NCI-H1105 (cell line): Measurements from ENCODE around the gene FFAR4.

ENCODE experiments used
- DNase-seq: peaks from one replicate; lab custom pipeline; 2025; lab: John Stamatoyannopoulos, UW

The FFAR4 gene

GRCh38 chr10:93572606-93573005 is 6.1 kb downstream of the FFAR4 start:
- no peak for DNase-seq

DNA sequence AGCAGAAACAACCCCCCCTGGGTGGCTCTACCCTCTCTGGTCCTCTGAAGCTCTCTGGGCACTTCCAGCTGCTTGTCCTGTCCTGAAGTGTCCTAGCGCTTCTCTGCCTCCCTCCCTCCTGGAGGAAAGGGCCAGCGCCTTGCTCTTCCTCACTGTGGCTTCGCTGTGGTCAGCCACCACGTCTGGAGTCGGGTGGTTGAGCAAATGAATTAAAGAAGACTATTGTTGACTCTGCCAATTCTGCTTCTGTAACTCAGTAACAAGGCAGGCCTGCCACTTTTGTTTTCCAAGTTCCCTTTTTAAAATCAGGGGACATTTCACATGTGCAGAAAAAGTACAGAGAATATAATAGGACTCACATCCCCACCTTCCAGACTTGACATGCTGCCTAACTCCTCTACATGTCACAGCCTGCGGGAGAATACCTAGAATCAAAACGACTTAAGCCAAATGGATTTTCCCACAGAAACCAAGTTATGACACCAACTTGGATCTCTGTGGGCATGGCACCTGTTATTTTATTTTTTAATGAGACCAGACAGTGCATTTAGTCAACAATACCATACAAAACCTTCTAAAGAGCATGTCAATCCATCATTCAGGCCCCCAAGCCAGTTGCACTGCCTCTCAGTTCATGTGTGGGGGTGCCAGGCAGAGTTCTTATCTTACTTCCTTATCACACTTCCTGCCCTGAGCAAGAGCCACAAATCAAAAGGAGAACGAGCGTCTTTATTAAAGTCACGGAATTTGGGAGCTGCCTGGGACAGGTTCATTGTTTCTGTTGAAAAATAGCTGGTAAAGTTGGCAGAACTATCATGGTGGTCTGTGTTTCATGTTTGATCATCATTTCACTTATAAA is 6.8 kb downstream of the FFAR4 start:
- no peak for DNase-seq

DNA sequence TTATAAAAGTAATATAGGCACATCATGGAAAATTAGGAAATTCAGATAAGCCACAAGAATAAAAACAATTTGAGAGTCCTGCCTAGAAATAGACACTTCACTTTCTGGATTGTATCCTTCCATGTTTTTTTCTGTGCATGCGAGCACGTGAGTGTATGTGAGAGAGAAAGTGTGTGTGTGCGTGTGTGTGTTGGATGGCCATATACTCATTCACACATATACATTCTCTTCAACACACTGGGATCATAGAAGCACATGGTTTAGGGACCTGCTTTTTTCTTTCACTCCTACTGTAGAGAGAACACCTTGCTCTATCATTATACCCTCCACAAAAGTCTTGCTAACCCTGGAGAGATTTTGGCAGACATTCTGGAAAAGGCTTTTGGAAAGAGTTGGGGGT is 7.5 kb downstream of the FFAR4 start:
- DNase-seq, result no peak

- no peak for DNase-seq
Observed at GRCh38 chr10:93576888-93577287, 10.4 kb downstream of the FFAR4 start.

DNA sequence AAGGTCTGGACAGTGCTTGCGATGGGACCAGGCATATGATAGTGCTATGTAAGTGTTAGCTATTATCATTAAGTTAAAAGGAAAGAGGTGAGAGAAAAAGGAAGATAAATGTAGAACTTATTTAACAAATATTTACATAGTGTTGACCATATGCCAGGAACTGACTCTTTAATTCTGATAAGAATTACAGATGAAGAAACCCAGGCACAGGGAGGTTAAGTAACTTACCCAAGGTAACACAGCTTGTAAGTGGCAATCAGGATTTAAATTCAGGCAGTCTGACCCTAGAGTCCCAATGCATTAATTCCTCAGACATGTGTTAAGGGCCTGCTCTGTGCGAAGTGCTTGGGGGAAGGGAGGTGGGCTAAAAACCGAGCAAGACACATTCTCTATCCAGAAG is 11.1 kb downstream of the FFAR4 start:
- no peak for DNase-seq

GRCh38 chr10:93579089-93579488 is 12.6 kb downstream of the FFAR4 start:
- DNase-seq, result no peak

DNA sequence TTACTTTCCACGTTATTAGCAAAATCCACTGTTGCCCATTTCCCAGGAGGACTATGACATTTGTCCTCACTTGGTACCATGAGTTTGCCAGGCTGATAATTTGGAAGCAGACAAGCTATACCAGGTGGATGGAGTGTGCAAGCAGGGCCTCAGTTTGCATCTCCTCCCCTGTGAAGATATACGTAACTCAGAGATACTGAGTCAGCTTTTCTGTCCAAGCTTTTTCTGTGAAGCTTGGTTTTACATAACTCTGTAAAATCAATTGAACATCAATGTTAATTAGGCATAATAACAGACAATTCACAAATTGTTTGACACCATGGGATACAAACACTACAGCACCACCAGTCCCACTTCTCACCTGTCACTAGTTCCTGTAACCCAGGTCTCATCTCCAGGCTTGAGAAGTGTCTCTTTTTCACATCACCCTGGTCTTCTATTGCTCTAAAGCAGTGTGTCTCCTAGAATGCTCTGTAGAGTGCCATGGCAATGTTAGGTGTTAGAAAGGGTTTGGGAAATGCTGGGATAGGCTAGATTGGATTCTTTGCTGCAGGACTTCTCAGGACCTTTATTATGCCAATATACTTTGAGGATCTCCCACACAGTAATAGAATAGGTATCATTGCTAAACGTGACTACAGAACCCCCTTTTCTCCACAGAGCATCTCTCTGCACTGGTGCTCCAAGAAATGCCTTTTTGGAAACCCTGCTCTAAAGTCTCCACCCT is 13.7 kb downstream of the FFAR4 start:
- no peak for DNase-seq

- no peak for DNase-seq
Observed at GRCh38 chr10:93580828-93581227, 14.4 kb downstream of the FFAR4 start.

DNA sequence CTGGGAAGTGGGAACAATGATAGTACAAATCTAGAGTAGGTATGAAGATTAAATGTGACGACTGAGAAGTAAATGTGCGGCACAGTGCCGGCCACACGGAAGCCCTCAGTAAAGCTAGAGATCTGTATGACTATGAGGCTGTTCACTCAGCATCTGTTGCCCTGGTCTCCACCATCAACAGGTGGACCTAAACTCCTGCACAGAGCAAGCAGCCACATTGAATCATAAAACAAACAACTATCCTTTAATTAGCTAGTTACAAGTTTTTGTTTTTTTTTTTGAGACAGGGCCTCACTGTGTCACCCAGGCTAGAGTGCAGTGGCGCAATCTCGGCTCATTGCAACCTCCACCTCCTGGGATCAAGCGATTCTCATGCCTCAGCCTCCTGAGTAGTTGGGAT is 18.0 kb downstream of the FFAR4 start:
- no peak for DNase-seq

DNA sequence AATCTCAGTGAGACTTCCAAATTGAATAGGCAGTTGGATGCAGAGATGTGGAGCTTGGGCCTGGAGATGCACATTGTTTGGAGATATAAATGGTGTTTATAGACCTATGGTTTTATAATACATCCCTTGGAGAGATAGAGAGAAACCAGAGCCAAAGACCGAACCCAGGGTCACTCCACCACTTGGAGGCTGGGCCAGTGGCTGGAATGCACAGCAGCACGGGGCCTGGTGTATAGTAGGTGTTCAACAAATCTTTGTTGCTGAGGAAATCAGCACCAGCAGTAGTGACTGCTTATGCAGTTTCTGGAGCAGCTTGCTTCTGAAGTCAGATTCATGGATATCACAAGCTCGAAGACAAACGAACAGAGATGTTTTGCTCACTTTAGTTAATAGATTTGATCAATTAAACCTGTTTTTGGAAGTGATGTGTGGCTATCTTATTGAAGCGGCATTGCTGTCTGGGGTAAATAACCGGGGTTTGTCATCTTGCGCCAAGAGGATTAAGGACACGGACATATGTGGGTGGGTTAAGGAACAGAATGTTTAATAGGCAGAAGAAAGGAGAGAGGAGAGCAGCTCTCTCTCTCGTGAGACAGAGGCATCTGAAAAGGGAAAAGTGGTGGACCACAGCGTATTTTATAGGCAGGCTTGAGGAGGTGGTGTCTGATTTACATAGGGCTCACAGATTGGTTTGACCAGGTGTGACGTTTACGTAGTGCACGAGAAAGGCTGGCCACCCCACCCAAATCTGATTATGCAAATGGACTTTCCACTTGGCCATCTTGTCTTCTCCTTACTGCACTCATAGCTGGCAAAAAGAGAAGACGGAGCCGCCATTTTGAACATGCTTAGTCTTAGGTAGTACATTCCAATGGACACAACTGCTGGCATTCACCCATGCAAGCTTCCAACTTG is 23.4 kb downstream of the FFAR4 start:
- DNase-seq, result no peak

DNA sequence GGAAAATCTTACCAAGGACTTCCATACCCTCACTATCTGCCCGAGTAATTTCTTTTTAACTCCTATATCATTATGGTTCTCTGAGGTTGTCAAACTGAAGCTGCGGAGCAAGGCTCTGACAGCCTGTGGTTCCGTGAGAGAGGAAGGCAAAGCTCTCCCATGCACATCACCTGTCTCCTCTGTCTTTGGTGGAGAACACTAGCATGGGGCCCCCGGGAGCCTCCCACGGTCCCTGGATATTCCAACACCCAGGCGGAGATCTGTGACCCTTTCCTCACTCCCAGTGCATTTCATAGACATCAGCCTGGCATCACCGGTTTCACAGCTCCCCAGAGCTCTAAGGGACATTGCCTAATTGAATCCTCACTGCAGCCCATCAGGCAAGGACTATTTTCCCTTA is 24.2 kb downstream of the FFAR4 start:
- no peak for DNase-seq

DNA sequence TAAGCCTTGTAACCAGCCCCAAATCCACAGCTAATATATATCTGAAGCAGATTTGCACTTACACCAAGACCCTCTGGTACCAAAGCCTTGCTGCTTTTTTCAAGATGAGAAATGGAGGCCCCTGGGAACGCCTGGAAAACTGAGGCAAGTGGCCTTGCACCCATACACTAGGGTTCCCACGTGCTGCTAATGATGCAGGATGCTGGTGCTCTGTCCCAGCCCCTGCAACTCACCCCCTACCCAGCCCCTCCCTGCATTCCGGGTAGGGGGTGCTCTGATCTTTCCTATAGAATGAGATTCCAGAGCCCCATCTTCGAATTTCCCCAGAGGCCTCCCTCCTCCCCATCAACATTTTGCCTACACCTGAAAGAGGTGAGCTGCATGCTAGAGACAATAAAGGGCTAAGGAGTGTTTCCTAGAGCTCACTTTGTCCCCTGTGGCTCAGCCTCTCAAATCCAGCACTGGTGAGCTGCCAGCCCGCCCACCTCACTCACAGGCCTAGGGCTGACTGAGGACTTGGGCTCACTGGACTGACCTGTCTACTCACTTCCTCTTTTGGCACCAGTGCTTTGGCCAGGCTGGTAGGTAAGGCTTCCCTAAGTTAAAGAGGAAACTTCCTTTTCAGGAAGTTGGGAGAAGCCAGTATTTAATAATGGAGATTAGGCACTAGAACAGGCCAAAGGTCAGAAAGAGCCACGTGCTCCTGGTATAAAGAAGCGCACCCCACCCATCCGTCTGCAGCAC is 24.8 kb downstream of the FFAR4 start:
- no peak for DNase-seq

DNA sequence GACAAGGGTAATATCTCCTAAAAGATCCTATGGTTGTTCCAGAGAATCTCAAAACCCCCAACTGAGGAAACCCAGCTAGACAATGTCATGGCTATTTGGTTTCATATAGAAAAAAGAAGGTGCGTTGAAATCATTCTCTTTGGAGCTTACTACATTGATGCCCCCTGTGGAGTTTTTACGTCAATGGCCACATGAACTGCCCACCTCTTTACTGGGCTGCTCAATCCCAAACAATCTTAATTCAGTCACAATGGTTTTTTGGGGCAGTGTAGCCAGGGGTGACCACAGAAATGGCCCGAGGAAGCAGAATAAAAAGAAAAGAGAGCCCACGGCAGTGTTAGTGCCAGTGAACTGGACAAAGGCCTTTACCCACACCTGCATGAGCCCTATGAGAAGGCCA is 26.8 kb downstream of the FFAR4 start:
- no peak for DNase-seq

GRCh38 chr10:93593749-93594148 is 27.3 kb downstream of the FFAR4 start:
- DNase-seq, result no peak

- no peak for DNase-seq
Observed at GRCh38 chr10:93594518-93594917, 28.1 kb downstream of the FFAR4 start.

DNA sequence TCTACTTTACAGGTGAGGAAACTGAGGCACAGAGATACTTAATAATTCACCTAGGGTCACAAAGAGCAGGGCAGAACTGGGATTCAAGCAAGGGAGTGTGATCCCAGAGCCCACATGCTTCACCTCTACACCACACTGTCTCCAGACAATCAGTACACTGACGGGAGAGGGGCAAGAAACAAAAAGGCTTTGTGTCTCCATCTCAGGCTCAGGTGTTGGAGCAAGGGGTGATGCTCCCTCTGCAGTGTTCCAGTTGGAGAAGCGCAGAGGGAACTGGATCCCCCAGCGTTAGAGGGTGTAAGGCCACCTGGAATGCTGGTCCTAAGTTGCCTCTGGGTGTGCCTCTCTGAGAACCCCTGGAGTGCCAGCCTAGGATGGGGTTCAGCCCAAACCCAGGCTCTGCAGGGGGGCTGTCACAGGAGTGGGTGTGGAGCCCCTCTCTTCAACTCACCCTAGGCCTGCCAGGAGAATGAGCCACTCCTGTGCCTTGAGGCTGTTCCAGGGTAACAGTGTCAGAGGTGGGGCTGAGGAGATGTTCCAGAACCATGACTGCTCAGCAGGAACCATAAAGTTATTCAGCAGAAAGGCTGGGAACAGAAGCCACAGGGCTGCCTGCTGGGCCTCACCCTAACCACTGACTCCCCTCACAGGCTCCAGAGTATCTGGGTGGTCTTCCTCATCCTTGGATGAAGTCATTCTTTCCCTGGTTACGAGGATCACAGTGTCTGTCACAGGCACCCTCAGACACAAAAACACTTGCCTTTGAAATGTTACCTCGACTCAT is 29.1 kb downstream of the FFAR4 start:
- no peak for DNase-seq

DNA sequence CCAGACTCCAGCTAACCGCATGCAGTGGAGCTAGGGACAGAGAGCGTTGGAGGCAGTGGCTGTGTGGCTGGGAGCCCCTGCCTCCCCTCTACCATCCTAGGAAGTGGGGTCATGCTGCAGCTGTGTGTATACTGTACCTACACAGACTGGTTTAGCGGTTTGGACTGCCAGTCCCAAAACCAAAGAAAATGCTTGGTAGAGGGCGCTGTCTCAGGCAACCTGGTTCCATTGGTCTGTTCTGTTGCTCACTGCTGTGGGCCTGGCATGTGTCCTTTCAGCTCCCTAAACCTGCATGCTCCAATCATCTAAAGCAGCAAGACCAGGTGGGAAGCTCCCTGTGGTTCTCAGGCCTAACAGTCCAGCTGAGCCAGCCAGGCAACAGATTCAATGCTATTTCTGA is 30.1 kb downstream of the FFAR4 start:
- no peak for DNase-seq

DNA sequence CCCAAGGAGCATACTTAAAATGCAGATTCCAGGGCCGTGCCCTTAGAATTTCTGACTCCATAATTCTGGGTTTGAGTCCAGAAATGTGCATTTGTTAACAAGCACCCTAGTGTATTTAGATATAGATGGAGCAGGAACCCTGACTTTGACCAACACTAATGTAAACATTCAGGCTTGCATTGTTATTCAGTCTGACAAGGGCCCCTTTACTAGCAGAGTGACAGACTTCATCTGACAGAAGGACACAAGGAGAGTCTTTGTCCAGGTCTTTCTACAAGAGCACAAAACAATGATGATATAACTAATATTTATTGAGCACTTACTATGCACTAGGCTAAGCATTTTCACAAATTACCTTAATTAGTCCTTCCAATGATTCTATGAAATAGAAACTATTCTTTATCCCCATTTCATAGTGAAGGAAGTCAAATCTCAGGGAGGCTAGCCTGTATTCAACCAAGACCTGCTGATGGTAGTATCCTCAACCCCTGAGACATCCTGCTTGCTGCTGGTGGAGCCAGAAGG is 30.7 kb downstream of the FFAR4 start:
- no peak for DNase-seq

GRCh38 chr10:93598157-93598556 is 31.7 kb downstream of the FFAR4 start:
- no peak for DNase-seq

GRCh38 chr10:93599335-93599734 is 32.9 kb downstream of the FFAR4 start:
- no peak for DNase-seq

- no peak for DNase-seq
Observed at GRCh38 chr10:93599778-93600177, 33.3 kb downstream of the FFAR4 start.
